NCI-H345 treated with DMSO at 0.1 percent for 48 hours (cell line): ENCODE results near the gene CDH13.

ENCODE experiments used
- DNase-seq: peaks from one replicate; lab custom pipeline; 2025; ENCODE audit not compliant: unreplicated experiment; lab: John Stamatoyannopoulos, UW

CDH13 gene

GRCh38 chr16:83458612-83459011, 831.8 kb downstream of the CDH13 start:
- DNase-seq: no peak

- DNase-seq: no peak
Measured at GRCh38 chr16:83464991-83465390, 838.2 kb downstream of the CDH13 start.

- DNase-seq: no peak
Measured at GRCh38 chr16:83470416-83470815, 843.6 kb downstream of the CDH13 start.

GRCh38 chr16:83472776-83473501, 846.2 kb downstream of the CDH13 start:
- DNase-seq: no peak

GRCh38 chr16:83473926-83474650, 847.3 kb downstream of the CDH13 start:
- no peak for DNase-seq

- no peak for DNase-seq
Measured at GRCh38 chr16:83475108-83475507, 848.3 kb downstream of the CDH13 start.

GRCh38 chr16:83481589-83481988, 854.8 kb downstream of the CDH13 start:
- no peak for DNase-seq

- DNase-seq: no peak
Measured at GRCh38 chr16:83482545-83483162, 855.9 kb downstream of the CDH13 start.

GRCh38 chr16:83490073-83490472, 863.3 kb downstream of the CDH13 start:
- DNase-seq: no peak

- no peak for DNase-seq
Measured at GRCh38 chr16:83494459-83494858, 867.7 kb downstream of the CDH13 start.

GRCh38 chr16:83501481-83501880, 874.7 kb downstream of the CDH13 start:
- DNase-seq: no peak

- DNase-seq: no peak
Measured at GRCh38 chr16:83508295-83508694, 881.5 kb downstream of the CDH13 start.

GRCh38 chr16:83509316-83509715, 882.5 kb downstream of the CDH13 start:
- DNase-seq: no peak

- DNase-seq: no peak
Measured at GRCh38 chr16:83510906-83511305, 884.1 kb downstream of the CDH13 start.

GRCh38 chr16:83513008-83513755, 886.4 kb downstream of the CDH13 start:
- DNase-seq: no peak

GRCh38 chr16:83515395-83515794, 888.6 kb downstream of the CDH13 start:
- no peak for DNase-seq

- no peak for DNase-seq
Measured at GRCh38 chr16:83516931-83517330, 890.2 kb downstream of the CDH13 start.

GRCh38 chr16:83517398-83517797, 890.6 kb downstream of the CDH13 start:
- no peak for DNase-seq

- DNase-seq: no peak
Measured at GRCh38 chr16:83520596-83520995, 893.8 kb downstream of the CDH13 start.

GRCh38 chr16:83530293-83530692, 903.5 kb downstream of the CDH13 start:
- no peak for DNase-seq

GRCh38 chr16:83532634-83533033, 905.9 kb downstream of the CDH13 start:
- no peak for DNase-seq
